Right cardiac atrium (tissue), 5 donors: ENCODE data around the gene OGFR. TPM values are rescaled to one million over a fixed set of nuclear protein-coding genes. Genes with fewer than 3 reads are reported as not detected.
A peak's percentile ranks its signal among the peaks of the same experiment; 100 is the strongest.

Source experiments
- ATAC-seq, 2 donors: fragments of 200-7000 bp; cut with Tn5 transposase; one replicate each; pipeline versions ENCODE4 v1.8.0 to v1.9.1; 2020; ENCODE audit warnings: moderate library complexity in 2 of 2, mild to moderate bottlenecking in 1 of 2
- DNase-seq, 3 donors: peaks; one replicate each; pipeline ENCODE4 v3.0.0-alpha.2; 2020
- H3K27ac ChIP-seq: one replicate; pipeline ENCODE4 v1.5.1; 2013; ENCODE audit warnings: mild to moderate bottlenecking, low read length, control low read depth, moderate library complexity
- H3K27me3 ChIP-seq: one replicate; pipeline ENCODE4 v1.6.1; 2013; ENCODE audit not compliant: control insufficient read depth, insufficient read depth
- H3K4me1 ChIP-seq: one replicate; pipeline ENCODE4 v1.6.1; 2013; ENCODE audit warnings: low read length; ENCODE audit not compliant: control insufficient read depth, insufficient read depth
- H3K4me3 ChIP-seq: one replicate; pipeline ENCODE4 v1.5.1; 2013; ENCODE audit warnings: low read length, control low read depth
- H3K9me3 ChIP-seq: one replicate; pipeline ENCODE4 v1.6.1; 2013; ENCODE audit warnings: low read length; ENCODE audit not compliant: control insufficient read depth
- WGBS: extraction: QIAGEN DNeasy Blood & Tissue Kit; methylation state at CpG from one replicate; pipeline ENCODE4 v1.1.7; 2013; 5-methylcytosine and 5-hydroxymethylcytosine counted together
- intact Hi-C, 4 donors: fragments of 100-400 bp; cut with DNase I; formaldehyde crosslinking; loops; one replicate each; pipeline versions ENCODE4 v1.11.0 to v1.14.0; 2022 to 2023
- polyA plus RNA-seq: library from polyadenylated mRNA; stranded (reverse); fragments of 200-250 nt; gene quantifications from one replicate; pipeline ENCODE4 v1.2.3, GENCODE V29; 2013
- total RNA-seq, 4 donors: library from RNA; stranded (reverse); fragmentation: NEBNext Ultra II Directional; extraction: Animal tissue kit (Norgen Biotek cat#: 25700); gene quantifications; one replicate each; pipeline ENCODE4 v1.2.1, GENCODE V29; 2021
- donor health status: healthy with polysubstance abuse.
- donor health status: DM: no; HTN: yes; CAD: no.
- donor health status: DM: no; HTN: no; CAD: no.
- donor health status: DM: no; HTN: yes; CAD: no; lungs with severe emphysema.
- donor health status: DM: yes; HTN: yes; CAD: no.

The OGFR gene
- total and polyA plus RNA-seq, 5 donors = 21.0 to 29.6 (median 24.6) TPM

DNA sequence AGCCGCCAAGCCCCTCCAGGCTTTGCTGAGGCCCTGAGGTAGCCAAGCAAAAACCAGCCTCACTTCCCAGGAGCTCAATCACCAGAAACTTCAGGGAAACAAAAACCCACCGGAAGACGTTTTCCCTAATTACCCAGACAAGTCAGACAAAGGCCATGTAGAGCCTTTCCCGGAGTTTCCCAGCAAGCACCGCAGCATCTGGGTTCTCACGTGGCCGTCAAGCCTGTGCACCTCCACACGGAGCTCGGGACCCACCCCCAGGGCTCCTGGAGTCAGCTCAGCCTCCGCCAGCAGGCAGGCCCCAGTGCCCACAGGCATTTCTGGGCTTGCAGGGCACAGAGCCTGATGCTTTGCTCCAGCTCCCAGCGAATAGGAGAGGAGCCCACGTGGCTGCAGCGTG lies 18.5 kb upstream of the OGFR start:
- DNase-seq = no peak
- Histone ChIP-seq H3K4me1 (peaks cover 5% of the 10 kb centered on the region), H3K27me3 (no peaks in the 10 kb centered on the region), H3K27ac (no peak overlapping the region), H3K9me3 (no peaks in the 10 kb centered on the region), H3K4me3 (no peak overlapping the region)
- ATAC-seq = no peak
- intact Hi-C loops = loop anchor here in 3 of 4 donors (5.0 to 10.0 kb wide), 3 partner anchors 99 to 289 kb away; no protein-coding TSS in a partner anchor
- WGBS = 79% methylated on average over 13 of the region's 13 CpGs

DNA sequence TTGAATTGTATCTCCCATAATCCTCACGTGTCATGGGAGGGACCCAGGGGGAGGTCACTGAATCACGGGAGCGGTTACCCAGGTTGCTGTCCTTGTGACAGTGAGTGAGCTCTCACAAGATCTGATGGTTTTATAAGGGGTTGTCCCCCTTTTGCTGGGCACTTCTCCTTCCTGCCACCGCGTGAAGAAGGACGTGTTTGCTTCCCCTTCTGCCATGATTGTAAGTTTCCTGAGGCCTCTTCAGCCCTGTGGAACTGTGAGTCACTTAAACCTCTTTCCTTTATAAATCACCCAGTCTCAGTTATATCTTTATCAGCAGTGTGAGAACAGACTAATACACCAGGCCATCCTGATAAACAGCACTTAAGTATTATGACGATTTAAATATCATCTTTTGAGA lies 17.3 kb upstream of the OGFR start:
- WGBS = 72% methylated on average over 7 of the region's 7 CpGs

DNA sequence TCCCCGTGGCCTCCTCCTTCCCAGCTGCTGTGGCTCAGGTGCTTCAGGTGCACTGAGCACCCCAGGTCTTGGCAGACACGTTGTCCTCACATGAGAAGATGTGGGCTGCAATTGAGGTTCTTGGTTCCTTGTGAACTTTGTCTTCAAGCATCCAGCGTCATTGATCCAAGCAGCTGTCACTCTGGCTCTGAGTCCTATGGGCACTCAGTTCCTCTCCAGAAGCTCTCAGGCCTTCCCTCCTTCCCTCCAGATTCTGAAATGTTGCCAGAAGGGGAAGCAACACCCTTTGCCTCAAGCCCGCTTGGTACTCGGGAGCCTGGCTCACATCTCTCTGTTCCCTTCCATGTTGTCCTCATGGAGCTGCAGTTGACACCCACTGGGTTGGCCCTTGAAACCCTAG lies 16.8 kb upstream of the OGFR start:
- DNase-seq (no peak), ATAC-seq (no peak)
- intact Hi-C loops = loop anchor here in 3 of 4 donors (5.0 to 10.0 kb wide), 3 partner anchors 101 to 291 kb away; no protein-coding TSS in a partner anchor
- WGBS = 73% methylated on average over 5 of the region's 5 CpGs
- Histone ChIP-seq H3K4me1 (peaks cover 2% of the 10 kb centered on the region), H3K9me3 (no peaks in the 10 kb centered on the region), H3K4me3 (no peak overlapping the region), H3K27ac (no peak overlapping the region), H3K27me3 (no peaks in the 10 kb centered on the region)

More for the DNA sequence above, 17.3 kb upstream of the OGFR start:
- no peak overlapping the region for H3K27ac ChIP-seq
- ATAC-seq (no peak), DNase-seq (no peak)
- intact Hi-C loops = loop anchor here in 3 of 4 donors (5.0 to 10.0 kb wide), 3 partner anchors 100 to 290 kb away; no protein-coding TSS in a partner anchor
- H3K9me3 ChIP-seq = no peaks in the 10 kb centered on the region
- peaks cover 6% of the 10 kb centered on the region for H3K4me1 ChIP-seq
- no peak overlapping the region for H3K4me3 ChIP-seq
- H3K27me3 ChIP-seq = no peaks in the 10 kb centered on the region

DNA sequence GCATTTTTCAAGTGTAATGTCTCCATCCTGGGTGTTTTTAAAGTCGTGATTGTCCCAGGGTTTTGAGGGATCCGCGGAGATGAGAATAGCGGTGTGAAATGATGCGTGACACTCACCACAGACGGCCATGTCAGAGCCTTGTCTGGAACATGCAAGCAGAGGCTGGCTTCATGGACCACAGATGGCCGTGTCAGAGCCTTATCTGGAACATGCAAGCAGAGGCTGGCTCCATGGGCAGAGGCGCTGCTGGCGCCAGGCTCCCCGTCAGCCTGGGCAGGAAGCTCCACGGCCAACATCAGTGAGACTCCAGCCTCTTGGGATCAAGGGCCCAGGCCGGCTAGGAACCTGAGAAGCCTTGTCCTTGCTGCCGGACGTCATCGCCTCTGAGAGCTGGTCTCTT lies 16.0 kb upstream of the OGFR start:
- Histone ChIP-seq H3K9me3 (no peaks in the 10 kb centered on the region), H3K4me3 (no peak overlapping the region), H3K4me1 (peaks cover 5% of the 10 kb centered on the region), H3K27me3 (no peaks in the 10 kb centered on the region), H3K27ac (no peak overlapping the region)
- 58% methylated on average over 15 of the region's 15 CpGs for WGBS
- DNase-seq (no peak), ATAC-seq (no peak)
- intact Hi-C loops = loop anchor here in 3 of 4 donors (5.0 to 10.0 kb wide), 3 partner anchors 101 to 291 kb away; no protein-coding TSS in a partner anchor

DNA sequence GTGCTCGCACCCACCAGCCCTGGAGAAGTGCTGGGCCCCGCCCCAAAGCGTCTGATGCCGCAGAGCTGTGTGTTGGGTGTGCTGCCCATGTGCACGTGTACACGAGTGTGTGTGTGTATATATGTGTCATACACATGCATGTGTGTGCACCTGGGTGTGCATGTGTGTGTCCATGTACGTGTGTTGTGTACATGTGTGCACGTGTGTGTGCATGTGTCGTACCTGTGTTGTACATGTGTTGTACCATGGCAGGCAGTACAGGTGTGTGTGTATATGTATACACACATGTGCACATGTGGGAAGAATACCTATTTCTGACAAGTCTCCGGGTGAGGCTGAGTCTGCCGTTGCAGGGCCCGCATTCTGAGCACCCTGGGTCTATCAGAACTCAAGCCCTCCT lies 14.6 kb upstream of the OGFR start:
- intact Hi-C loops = loop anchor here in 3 of 4 donors (5.0 to 10.0 kb wide), 3 partner anchors 118 to 285 kb away; no protein-coding TSS in a partner anchor
- no peaks in the 10 kb centered on the region for H3K27me3 ChIP-seq
- no peaks in the 10 kb centered on the region for H3K9me3 ChIP-seq
- H3K4me3 ChIP-seq = no peak overlapping the region
- no peak overlapping the region for H3K27ac ChIP-seq
- DNase-seq (no peak), ATAC-seq (no peak)
- 91% methylated on average over 12 of the region's 12 CpGs for WGBS
- H3K4me1 ChIP-seq = peaks cover 7% of the 10 kb centered on the region

DNA sequence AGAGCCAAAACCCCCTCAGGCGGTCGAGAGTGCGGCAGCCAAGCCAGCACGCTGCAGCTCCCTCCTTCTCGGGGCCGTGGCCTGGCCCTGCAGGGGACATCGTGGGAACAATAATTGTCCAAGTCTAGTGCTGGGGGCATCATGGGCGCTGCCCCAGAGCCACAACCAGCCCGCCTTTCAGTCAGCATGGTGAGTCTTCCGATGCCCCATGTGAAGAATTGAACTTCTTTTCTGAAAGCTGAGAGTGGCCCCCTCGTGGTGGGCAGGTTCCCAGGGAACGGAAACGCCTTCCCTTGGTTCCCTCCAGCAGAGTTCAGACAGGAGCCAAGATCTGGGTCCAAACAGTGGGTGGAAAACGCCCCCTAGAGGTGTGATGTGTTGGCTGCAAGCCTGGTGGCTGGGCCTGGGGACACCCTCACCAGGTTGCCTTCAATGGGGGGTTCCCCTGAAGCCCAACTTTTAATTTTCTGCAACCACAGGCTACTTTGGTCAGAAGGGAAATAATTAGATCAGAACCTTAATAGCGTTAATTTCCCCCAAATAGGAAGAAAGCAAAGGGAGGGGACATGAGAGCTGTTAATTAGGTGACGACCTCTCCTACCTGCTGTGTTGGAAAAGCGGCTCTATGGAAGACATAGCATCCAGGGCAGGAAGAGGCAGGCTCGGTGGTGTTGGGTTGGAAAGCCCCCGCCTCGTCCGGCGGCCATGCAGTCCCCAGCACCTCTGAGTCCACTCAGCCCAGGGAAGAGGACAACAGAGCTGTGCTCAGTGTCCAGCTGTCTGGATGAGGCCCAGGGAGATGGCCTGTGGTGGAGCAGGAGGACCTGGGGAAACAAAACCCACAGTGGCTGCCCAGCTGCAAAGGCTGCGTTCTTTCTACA lies 13.1 kb upstream of the OGFR start:
- Histone ChIP-seq H3K27me3 (no peaks in the 10 kb centered on the region), H3K27ac (no peak overlapping the region), H3K4me1 (peaks cover 7% of the 10 kb centered on the region), H3K4me3 (no peak overlapping the region), H3K9me3 (no peaks in the 10 kb centered on the region)
- ATAC-seq (peak in 1 of 2 donors; percentile 6), DNase-seq (peak; percentile 81 to 91 (median 89))
- intact Hi-C loops = loop anchor here (2.0 to 10.0 kb wide), 4 partner anchors 119 to 287 kb away; no protein-coding TSS in a partner anchor
- WGBS = 30% methylated on average over 23 of the region's 23 CpGs

DNA sequence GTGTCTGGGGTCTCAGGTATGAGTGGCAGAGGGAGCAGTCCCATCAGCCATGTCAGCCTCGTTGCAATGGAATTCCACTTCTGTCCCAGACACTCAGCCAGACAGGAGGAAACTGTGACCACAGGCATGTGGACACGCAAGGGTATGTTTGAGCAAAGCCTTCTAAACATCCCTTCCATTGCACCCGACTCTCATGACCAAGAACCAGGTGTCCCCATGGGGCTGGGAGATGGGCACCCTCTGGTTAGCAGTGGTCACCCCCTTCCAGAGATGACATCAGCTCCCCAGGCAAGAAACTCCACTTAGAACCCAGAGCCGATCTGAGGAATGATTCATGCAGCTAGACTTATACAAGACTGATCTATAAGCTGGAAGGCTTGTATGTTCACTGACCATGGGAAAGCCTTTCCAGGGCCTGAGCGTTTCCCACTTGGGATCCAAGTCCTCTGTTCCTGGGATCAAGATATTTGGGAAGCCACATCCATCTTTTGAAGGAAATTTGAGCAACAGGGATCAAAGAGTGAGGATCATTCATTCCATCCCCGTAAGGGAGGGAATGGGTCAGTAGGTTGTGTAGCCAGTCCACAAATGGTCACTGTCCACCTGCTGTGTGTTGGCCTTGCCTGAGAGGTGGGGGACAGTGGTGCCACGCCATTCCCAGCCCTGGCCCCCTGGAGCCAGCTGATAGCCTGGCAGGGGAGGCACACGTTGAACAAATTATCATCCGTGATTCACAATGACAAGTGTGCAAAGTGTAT lies 12.3 kb upstream of the OGFR start:
- 76% methylated on average over 9 of the region's 9 CpGs for WGBS
- no peak overlapping the region for H3K4me3 ChIP-seq
- intact Hi-C loops = loop anchor here (2.0 to 10.0 kb wide), 4 partner anchors 120 to 288 kb away; no protein-coding TSS in a partner anchor
- H3K27me3 ChIP-seq = no peaks in the 10 kb centered on the region
- no peak for ATAC-seq
- DNase-seq = no peak
- H3K4me1 ChIP-seq = peaks cover 7% of the 10 kb centered on the region
- no peak overlapping the region for H3K27ac ChIP-seq
- no peaks in the 10 kb centered on the region for H3K9me3 ChIP-seq

GRCh38 chr20:62792940-62793756 lies 11.5 kb upstream of the OGFR start:
- no peaks in the 10 kb centered on the region for H3K9me3 ChIP-seq
- ATAC-seq (no peak), DNase-seq (peak in 1 of 3 donors; percentile 66)
- no peak overlapping the region for H3K4me3 ChIP-seq
- H3K4me1 ChIP-seq = peaks cover 7% of the 10 kb centered on the region
- intact Hi-C loops = loop anchor here (2.0 to 10.0 kb wide), 4 partner anchors 121 to 288 kb away; no protein-coding TSS in a partner anchor
- H3K27ac ChIP-seq = peak overlapping the region; percentile 93
- H3K27me3 ChIP-seq = no peaks in the 10 kb centered on the region
- WGBS = 90% methylated on average over 22 of the region's 22 CpGs

GRCh38 chr20:62793757-62794006 lies 11.0 kb upstream of the OGFR start:
- ATAC-seq = peak in 1 of 2 donors; percentile 21
- DNase-seq = no peak
- Histone ChIP-seq H3K9me3 (no peaks in the 10 kb centered on the region), H3K27me3 (no peaks in the 10 kb centered on the region), H3K27ac (peak overlapping the region; percentile 93), H3K4me1 (peaks cover 7% of the 10 kb centered on the region), H3K4me3 (peak overlapping the region; percentile 33)
- WGBS = 57% methylated on average over 7 of the region's 7 CpGs
- intact Hi-C loops = loop anchor here (2.0 to 10.0 kb wide), 4 partner anchors 121 to 289 kb away; no protein-coding TSS in a partner anchor

GRCh38 chr20:62794007-62794724 lies 10.5 kb upstream of the OGFR start:
- peak; percentile 97 to 99 (median 99) for DNase-seq
- peak overlapping the region; percentile 93 for H3K27ac ChIP-seq
- H3K4me3 ChIP-seq = peak overlapping the region; percentile 33
- peak; percentile 92 to 94 for ATAC-seq
- H3K27me3 ChIP-seq = no peaks in the 10 kb centered on the region
- 1% methylated on average over 69 of the region's 69 CpGs for WGBS
- no peaks in the 10 kb centered on the region for H3K9me3 ChIP-seq
- H3K4me1 ChIP-seq = peaks cover 7% of the 10 kb centered on the region
- intact Hi-C loops = loop anchor here in 3 of 4 donors (5.0 to 10.0 kb wide), 3 partner anchors 122 to 289 kb away; no protein-coding TSS in a partner anchor
